Cardiac muscle cell (in vitro differentiated cells and primary cell): ENCODE results near the gene OLFML2A. TPM values are rescaled to one million over a fixed set of nuclear protein-coding genes. Genes with fewer than 3 reads are reported as not detected.
"Not testable (repeated sequence)": the region's sequence is repeated elsewhere in the genome, so short reads cannot be mapped to it uniquely, and the experiment has no call there.

Source experiments
- DNase-seq, 2 donors: peaks; one replicate each; pipeline versions ENCODE4 v3.0.0 to v3.0.0-alpha.2; 2010 to 2017; ENCODE audit warnings: low read depth in 1 of 2, low spot score in 1 of 2
- H3K27ac ChIP-seq: fragments of 200-600 bp; sonication (generic); 2 replicates; pipeline ENCODE4 v1.5.1; 2016
- H3K27me3 ChIP-seq: fragments of 200-600 bp; sonication (generic); 2 replicates; pipeline ENCODE4 v1.6.0; 2016; ENCODE audit warnings: control low read depth
- H3K36me3 ChIP-seq: fragments of 200-600 bp; sonication (generic); 2 replicates; pipeline ENCODE4 v1.5.1; 2016; ENCODE audit warnings: control low read depth
- H3K4me1 ChIP-seq: fragments of 200-600 bp; sonication (generic); 2 replicates; pipeline ENCODE4 v1.8.1; 2017; ENCODE audit warnings: low read depth, mild to moderate bottlenecking, mixed run types
- H3K4me3 ChIP-seq: fragments of 200-600 bp; sonication (generic); 2 replicates; pipeline ENCODE4 v1.5.1; 2016; ENCODE audit warnings: mild to moderate bottlenecking
- H3K9me3 ChIP-seq: fragments of 200-600 bp; sonication (generic); 2 replicates; pipeline ENCODE4 v1.5.1; 2017; ENCODE audit warnings: low read depth, mild to moderate bottlenecking, control low read depth
- polyA plus RNA-seq: library from polyadenylated mRNA; unstranded; fragments of >200 nt; fragmentation: Nextera tagmentation; extraction: Ambion mirVana; gene quantifications from 2 replicates; pipeline ENCODE4 v1.2.1, GENCODE V29; 2016
- total RNA-seq: library from RNA; depleted of rRNA; stranded (reverse); fragments of >200 nt; gene quantifications from 2 replicates; pipeline ENCODE4 v1.2.3, GENCODE V29; 2016
- TF ChIP-seq, protein P1 (sequence below): IDR thresholded peaks from 2 replicates; pipeline ENCODE4 v1.5.1; 2012; ENCODE audit warnings: low read depth, mild to moderate bottlenecking, low read length

OLFML2A gene
- total and polyA plus RNA-seq, 2 experiments from 2014 or later = 3.4 to 10.7 TPM

DNA sequence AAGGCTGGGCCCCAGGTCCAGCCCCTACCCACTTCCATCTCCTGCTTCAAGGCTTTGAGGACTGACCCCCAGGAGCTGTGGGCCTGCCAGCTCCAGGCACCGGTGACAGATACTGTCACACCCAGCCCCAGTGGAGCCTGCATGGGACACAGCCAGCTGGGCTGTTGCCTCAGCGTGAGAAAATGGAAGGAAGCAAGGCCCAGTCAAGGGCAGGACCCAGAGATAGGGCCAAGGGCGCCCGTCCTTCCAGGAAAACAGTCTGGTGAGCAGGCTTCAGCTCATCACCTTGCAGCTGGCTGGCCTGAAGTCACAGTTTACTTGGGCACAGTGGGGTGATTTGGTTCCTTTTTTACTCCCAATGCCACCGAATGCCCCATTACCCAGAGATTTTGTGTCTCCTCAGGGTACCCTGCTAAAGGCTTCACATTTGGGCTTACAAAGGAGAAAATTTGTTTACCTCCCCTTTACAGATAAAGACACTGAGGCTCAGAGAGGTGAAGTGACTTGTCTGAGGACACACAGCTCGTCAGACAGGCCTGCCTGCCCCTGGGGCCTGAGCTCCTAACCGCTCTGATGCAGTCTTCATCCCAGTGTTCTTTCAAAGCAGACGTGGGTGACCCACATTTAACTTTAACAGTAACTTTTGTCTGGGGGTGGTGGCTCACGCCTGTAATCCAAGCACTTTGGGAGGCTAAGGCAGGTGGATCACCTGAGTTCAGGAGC is 54.9 kb downstream of the OLFML2A start:
- H3K4me3 ChIP-seq = no peak overlapping the region
- TF ChIP-seq, protein P1, sequence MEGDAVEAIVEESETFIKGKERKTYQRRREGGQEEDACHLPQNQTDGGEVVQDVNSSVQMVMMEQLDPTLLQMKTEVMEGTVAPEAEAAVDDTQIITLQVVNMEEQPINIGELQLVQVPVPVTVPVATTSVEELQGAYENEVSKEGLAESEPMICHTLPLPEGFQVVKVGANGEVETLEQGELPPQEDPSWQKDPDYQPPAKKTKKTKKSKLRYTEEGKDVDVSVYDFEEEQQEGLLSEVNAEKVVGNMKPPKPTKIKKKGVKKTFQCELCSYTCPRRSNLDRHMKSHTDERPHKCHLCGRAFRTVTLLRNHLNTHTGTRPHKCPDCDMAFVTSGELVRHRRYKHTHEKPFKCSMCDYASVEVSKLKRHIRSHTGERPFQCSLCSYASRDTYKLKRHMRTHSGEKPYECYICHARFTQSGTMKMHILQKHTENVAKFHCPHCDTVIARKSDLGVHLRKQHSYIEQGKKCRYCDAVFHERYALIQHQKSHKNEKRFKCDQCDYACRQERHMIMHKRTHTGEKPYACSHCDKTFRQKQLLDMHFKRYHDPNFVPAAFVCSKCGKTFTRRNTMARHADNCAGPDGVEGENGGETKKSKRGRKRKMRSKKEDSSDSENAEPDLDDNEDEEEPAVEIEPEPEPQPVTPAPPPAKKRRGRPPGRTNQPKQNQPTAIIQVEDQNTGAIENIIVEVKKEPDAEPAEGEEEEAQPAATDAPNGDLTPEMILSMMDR = no peak
- no peak for DNase-seq
- no peaks in the 10 kb centered on the region for H3K9me3 ChIP-seq
- H3K36me3 ChIP-seq = no peaks in the 10 kb centered on the region
- peaks cover 14% of the 10 kb centered on the region for H3K4me1 ChIP-seq
- H3K27me3 ChIP-seq = no peaks in the 10 kb centered on the region
- H3K27ac ChIP-seq = peak overlapping the region; percentile 74

DNA sequence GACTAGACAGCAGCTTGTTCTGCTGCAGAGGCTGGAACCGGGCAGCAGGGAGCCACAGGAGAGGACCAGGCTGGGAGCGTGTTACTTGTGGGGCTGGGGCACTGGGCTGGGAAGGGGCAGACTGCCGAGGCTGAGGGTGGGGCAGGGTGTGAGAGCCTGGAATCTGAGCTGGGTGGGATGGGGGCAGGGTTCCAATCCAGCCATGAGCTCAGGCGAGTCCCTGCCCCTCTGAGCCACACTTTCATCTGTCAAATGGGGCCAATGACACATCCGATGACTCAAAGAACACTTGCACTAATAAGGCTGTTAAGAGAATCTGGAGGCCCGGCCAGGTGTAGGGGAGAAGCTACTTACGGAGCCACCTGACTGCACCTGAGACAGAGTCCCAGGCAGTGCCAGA is 57.7 kb downstream of the OLFML2A start:
- Histone ChIP-seq H3K27me3 (no peaks in the 10 kb centered on the region), H3K27ac (peak overlapping the region; percentile 98), H3K4me3 (no peak overlapping the region), H3K4me1 (peaks cover 14% of the 10 kb centered on the region), H3K9me3 (no peaks in the 10 kb centered on the region), H3K36me3 (no peaks in the 10 kb centered on the region)
- no peak for DNase-seq
- TF ChIP-seq, protein P1 = no peak

DNA sequence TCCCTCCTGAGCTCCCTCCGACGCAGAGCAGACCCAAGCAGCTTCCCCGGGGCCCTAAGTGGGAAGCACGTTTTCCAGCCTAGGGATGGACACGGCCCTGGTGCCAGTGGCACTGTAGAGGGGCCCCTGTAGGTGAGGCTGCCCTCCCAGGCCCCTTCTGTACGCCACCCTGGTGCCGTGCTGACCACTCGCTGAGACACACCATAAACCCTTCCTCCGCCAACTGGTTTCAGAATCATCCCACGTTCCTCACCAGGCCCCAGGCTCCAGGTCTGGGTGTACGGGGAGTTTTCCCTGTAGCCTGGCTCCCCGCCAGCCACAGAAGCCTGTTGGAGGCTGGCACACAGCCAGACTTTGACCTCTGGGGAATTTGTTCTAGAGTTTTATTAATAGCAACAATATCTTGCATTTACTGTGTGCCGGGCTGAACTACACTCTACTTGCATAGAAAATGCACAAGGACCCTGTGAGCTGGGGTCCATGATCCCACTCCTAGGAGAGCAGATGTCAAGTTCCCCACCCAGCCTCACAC is 58.2 kb downstream of the OLFML2A start:
- Histone ChIP-seq H3K27me3 (no peaks in the 10 kb centered on the region), H3K9me3 (no peaks in the 10 kb centered on the region), H3K27ac (peak overlapping the region; percentile 98), H3K4me3 (no peak overlapping the region), H3K36me3 (no peaks in the 10 kb centered on the region), H3K4me1 (peaks cover 14% of the 10 kb centered on the region)
- peak; percentile 92 to 96 for DNase-seq
- TF ChIP-seq, protein P1 = no peak

DNA sequence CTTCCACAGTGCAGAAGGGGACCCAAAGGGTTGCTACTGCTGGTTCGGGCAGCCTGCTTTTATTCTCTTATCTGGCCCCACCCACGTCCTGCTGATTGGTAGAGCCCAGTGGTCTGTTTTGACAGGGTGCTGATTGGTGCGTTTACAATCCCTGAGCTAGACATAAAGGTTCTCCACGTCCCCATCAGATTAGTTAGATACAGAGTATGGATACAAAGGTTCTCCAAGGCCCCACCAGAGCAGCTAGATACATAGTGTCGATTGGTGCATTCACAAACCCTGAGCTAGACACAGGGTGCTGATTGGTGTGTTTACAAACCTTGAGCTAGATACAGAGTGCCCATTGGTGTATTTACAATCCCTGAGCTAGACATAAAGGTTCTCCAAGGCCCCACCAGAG is 61.2 kb downstream of the OLFML2A start:
- DNase-seq, H3K36me3 ChIP-seq, H3K4me3 ChIP-seq, H3K9me3 ChIP-seq, H3K27ac ChIP-seq, H3K27me3 ChIP-seq: not testable (repeated sequence)
- peaks cover 14% of the 10 kb centered on the region for H3K4me1 ChIP-seq

DNA sequence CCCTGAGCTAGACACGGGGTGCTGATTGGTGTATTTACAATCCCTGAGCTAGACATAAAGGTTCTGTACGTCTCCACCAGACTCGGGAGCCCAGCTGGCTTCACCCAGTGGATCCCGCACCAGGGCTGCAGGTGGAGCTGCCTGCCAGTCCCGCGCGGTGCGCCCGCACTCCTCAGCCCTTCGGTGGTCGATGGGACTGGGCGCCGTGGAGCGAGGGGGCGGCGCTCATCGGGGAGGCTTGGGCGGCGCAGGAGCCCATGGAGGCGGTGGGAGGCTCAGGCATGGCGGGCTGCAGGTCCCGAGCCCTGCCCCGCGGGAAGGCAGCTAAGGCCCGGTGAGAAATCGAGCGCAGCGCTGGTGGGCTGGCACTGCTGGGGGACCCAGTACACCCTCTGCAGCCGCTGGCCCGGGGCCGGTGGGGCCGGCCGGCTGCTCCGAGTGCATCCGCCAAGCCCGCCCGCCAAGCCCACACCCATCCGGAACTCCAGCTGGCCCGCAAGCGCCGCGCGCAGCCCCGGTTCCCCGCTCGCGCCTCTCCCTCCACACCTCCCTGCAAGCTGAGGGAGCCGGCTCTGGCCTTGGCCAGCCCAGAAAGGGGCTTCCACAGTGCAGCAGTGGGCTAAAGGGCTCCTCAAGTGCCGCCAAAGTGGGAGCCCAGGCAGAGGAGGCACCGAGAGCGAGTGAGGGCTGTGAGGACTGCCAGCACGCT is 61.8 kb downstream of the OLFML2A start:
- not testable (repeated sequence) for H3K27me3 ChIP-seq, H3K9me3 ChIP-seq, H3K36me3 ChIP-seq, DNase-seq, H3K4me3 ChIP-seq, H3K27ac ChIP-seq
- H3K4me1 ChIP-seq = peaks cover 14% of the 10 kb centered on the region

DNA sequence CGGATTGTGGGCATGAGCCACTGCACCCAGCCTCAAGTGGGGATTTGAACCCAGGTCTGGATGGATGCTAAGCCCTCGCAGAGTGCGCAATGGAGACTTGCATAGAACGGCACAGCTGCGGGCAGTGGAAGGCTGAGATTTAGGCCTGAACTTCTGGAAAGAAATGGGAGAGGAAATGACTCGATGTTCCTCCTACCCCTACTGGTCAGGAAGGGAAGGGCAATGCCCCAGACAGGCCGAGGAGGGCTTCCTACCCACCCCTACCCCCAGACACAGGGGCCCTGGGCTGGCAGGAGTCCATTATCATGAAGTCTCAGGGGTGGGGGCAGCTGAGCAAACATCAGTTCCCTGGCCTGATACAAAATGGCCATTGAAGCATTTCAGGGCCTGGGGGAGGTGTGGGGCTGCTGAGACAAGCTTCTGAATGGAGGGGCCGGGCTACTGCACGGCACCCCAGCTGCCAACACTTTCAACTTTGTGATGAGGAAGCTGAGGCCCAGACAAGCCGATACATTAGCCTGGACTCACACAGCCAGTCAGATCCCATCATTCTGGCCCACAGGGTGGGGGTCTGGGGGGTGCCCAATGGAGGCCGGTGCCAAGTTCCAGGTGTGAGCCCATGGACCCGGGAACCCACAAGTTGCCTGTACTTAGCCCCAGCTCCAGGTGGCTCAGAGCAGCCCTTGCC is 62.8 kb downstream of the OLFML2A start:
- Histone ChIP-seq H3K27me3 (no peaks in the 10 kb centered on the region), H3K27ac (no peak overlapping the region), H3K4me1 (peaks cover 8% of the 10 kb centered on the region), H3K36me3 (no peaks in the 10 kb centered on the region), H3K9me3 (no peaks in the 10 kb centered on the region), H3K4me3 (no peak overlapping the region)
- TF ChIP-seq, protein P1 = peak; percentile 62
- DNase-seq = peak in 1 of 2 donors; percentile 45
